Activated CD4-positive, alpha-beta memory T cell treated with anti-CD3 and anti-CD28 coated beads, Interleukin-2, amount 10 ng/mL, durations not matched to agents 7 days and 5 days (primary cell): ENCODE measurements around the gene CDH13. TPM values are rescaled to one million over a fixed set of nuclear protein-coding genes. Genes with fewer than 3 reads are reported as not detected.
A peak's percentile ranks its signal among the peaks of the same experiment; 100 is the strongest.

Experiments used
- CTCF ChIA-PET: fragments of 350-600 bp; sonication (Branson Sonifier 250); formaldehyde crosslinking; loops from one replicate; lab custom pipeline; 2021; ENCODE audit warnings: antibody characterized with exemption, inconsistent platforms; lab: Charles Lee
- POLR2A ChIA-PET: fragments of 350-600 bp; sonication (Branson Sonifier 250); formaldehyde crosslinking; loops from one replicate; lab custom pipeline; 2021; ENCODE audit warnings: antibody characterized with exemption; lab: Charles Lee
- DNase-seq: peaks from one replicate; pipeline ENCODE4 v3.0.0-alpha.2; 2020
- H3K27ac Mint-ChIP-seq: one replicate; pipeline ENCODE4 v1.8.0; 2021; ENCODE audit warnings: mild to moderate bottlenecking, mixed read lengths
- H3K27me3 Mint-ChIP-seq: one replicate; pipeline ENCODE4 v1.8.0; 2021; ENCODE audit warnings: mixed read lengths
- H3K36me3 Mint-ChIP-seq: one replicate; pipeline ENCODE4 v1.8.0; 2021; ENCODE audit warnings: low read depth, mixed read lengths
- H3K4me1 Mint-ChIP-seq: one replicate; pipeline ENCODE4 v1.8.0; 2021; ENCODE audit warnings: mixed read lengths
- H3K4me3 Mint-ChIP-seq: one replicate; pipeline ENCODE4 v1.8.0; 2021; ENCODE audit warnings: mild to moderate bottlenecking, mixed read lengths
- H3K9me3 Mint-ChIP-seq: one replicate; pipeline ENCODE4 v1.8.0; 2021; ENCODE audit warnings: mixed read lengths
- total RNA-seq, 2 experiments: library from RNA; stranded (reverse); gene quantifications; one replicate each; pipeline ENCODE4 v1.2.3, GENCODE V29; 2021

CDH13 gene
- total RNA-seq, 2 experiments from 2014 or later, result not detected

DNA sequence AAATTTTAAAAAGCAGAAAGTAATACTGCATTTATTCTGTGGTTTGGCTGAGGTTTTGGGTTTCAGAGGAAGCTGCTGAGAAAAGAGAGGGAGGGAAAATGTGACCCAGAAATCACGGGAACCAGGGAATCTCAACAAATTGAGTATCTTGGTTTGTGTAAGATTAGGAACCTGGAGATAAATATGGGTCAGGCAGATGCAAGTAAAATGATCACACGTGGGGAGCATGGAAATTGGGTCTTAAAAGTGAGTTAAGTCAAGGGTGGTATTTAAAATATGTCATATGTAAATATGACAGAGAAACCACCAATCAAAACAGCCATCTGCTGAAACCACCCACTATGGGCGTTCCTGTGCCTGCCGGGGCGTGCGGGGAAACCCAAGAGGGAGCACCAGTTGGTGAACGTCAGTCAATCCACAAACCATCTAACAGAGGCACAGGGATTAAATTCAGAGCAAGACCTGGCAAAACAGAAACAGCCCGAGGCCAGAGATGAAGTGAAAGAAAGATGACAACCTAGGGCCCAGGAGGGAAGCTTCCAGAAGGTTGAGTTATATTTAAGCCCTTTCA is 33.4 kb downstream of the CDH13 start:
- POLR2A ChIA-PET, result interaction anchor here (1.9 kb wide), 1 partner anchor 8 kb away, joined by 5 read pairs; no protein-coding TSS in a partner anchor
- CTCF ChIA-PET, result interaction anchor here (0.9 kb wide), 1 partner anchor 12 kb away, joined by 3 read pairs; no protein-coding TSS in a partner anchor
- peak; percentile 58 for DNase-seq
- Mint-ChIP-seq H3K27me3 (no peaks in the 10 kb centered on the region), H3K27ac (peak overlapping the region; percentile 26), H3K9me3 (peaks cover 2% of the 10 kb centered on the region), H3K4me1 (peaks cover 52% of the 10 kb centered on the region), H3K36me3 (peaks cover 5% of the 10 kb centered on the region), H3K4me3 (peak overlapping the region; percentile 5)

DNA sequence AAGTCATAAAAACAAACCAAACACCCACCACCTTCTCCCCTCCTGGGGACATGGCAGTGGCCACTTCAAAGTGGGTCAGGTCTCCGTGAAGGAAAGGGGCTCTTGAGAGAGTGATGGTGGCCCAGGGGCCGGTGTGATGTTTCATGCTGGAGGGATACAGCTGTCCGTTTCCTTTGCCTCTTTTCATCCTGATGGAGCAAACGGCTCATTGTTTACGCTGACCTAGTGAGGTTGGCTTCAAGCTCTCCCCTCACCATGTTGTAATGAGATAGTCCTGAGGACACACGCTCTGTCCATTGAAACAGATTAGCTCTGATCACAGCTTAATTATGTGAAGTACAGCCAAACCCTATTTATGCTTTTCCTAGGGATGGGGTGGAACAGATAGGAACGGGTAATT is 34.2 kb downstream of the CDH13 start:
- ChIA-PET POLR2A (interaction anchor here (0.6 to 1.9 kb wide), 2 partner anchors 8 to 825 kb away, joined by 3 to 5 read pairs; no protein-coding TSS in a partner anchor), CTCF (interaction anchor here (2.4 kb wide), 1 partner anchor 10 kb away, joined by 5 read pairs; no protein-coding TSS in a partner anchor)
- Mint-ChIP-seq H3K4me1 (peaks cover 46% of the 10 kb centered on the region), H3K36me3 (peaks cover 4% of the 10 kb centered on the region), H3K4me3 (no peak overlapping the region), H3K27me3 (peaks cover 3% of the 10 kb centered on the region), H3K9me3 (peaks cover 2% of the 10 kb centered on the region), H3K27ac (no peak overlapping the region)
- DNase-seq, result no peak

DNA sequence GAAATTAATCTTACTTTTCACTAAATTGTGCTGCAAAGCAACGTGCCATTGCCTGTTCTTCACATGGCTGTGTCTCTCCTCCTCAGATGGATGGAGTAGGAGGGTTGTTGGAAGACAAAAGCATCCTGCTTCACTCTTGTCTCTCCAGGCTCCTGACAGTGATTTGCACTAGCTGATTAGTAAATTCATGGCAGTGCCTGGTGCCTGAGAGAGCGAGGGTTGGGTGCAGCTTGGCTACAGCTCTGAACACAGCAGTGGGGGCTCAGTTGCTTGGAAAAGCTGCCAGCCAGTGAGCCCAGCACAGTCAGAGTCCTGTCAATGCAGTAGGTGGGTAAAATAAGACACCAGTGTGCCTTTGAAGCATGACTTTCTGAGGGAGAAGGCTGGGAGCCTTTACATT is 37.4 kb downstream of the CDH13 start:
- peaks cover 14% of the 10 kb centered on the region for H3K4me1 Mint-ChIP-seq
- H3K27ac Mint-ChIP-seq, result no peak overlapping the region
- peaks cover under 1% of the 10 kb centered on the region for H3K9me3 Mint-ChIP-seq
- peaks cover 3% of the 10 kb centered on the region for H3K27me3 Mint-ChIP-seq
- CTCF ChIA-PET, result no interaction called here
- no peak for DNase-seq
- H3K4me3 Mint-ChIP-seq, result no peak overlapping the region
- no peaks in the 10 kb centered on the region for H3K36me3 Mint-ChIP-seq
- POLR2A ChIA-PET, result interaction anchor here (1.3 kb wide), 1 partner anchor 8 kb away, joined by 4 read pairs; no protein-coding TSS in a partner anchor

DNA sequence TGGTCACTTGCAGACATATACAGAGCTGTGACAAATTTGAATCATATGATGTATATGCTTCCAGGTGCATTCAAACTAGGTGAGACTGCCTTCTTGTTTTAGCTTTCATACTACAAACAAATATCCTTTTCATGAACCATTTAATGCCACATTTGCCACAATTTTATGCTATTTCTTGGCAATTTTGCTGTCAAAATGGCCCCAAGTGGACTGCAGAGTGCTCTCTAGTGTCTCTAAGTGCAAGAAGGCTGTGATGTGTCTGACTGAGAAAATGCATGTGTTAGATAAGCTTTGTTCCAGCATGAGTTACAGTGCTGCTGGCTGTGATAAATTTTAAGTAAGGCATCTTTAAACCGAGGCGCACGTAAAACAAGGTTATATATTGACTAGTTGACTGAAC is 38.3 kb downstream of the CDH13 start:
- POLR2A ChIA-PET, result interaction anchor here (1.1 to 1.3 kb wide), 2 partner anchors 9 to 10 kb away, joined by 4 read pairs; no protein-coding TSS in a partner anchor
- Mint-ChIP-seq H3K9me3 (no peaks in the 10 kb centered on the region), H3K4me3 (no peak overlapping the region), H3K27me3 (peaks cover 3% of the 10 kb centered on the region), H3K27ac (no peak overlapping the region), H3K36me3 (no peaks in the 10 kb centered on the region), H3K4me1 (peaks cover 6% of the 10 kb centered on the region)
- no peak for DNase-seq
- CTCF ChIA-PET, result no interaction called here

DNA sequence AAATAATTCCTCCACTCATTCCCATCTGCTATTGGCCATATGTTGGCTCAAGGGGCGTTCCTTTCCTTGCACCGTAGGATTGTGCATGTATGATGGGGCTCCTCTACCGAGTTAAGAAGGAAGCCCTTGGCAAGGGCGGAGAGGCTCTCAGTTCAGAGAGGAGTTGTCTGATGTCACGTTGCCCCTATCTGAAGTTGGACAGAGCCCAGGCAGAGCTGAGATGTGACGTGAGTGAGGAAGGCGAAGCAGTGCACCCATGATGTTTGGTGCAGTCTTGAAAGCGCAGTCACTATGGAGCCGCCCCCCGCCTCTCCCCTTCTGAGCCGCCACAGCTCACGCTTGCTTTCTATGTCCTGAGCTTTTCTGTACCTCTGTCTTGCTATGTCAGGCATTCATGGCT is 40.7 kb downstream of the CDH13 start:
- Mint-ChIP-seq H3K9me3 (no peaks in the 10 kb centered on the region), H3K4me3 (no peak overlapping the region), H3K27ac (no peak overlapping the region), H3K4me1 (no peaks in the 10 kb centered on the region), H3K27me3 (peaks cover 3% of the 10 kb centered on the region), H3K36me3 (no peaks in the 10 kb centered on the region)
- ChIA-PET CTCF (no interaction called here), POLR2A (interaction anchor here (1.2 kb wide), 1 partner anchor 12 kb away, joined by 3 read pairs; no protein-coding TSS in a partner anchor)
- no peak for DNase-seq

DNA sequence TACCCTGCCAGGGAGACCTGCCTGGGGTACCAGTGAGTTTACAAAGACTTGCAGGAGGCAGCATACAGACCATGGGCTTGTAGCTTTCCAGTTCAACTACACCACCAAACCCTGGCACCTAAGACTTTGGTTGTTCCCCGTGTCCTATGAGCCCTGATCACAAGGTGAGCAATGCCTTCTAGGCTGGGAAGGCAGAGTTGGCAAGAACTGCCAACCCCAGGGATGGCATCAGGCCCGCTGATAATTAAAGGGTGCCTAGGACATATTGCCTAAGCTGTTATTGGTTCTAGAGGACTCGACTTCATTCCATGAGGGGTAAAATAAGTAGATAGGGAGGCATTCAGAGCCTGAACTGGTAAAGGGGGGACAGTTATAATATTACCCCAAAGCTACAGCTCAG is 41.3 kb downstream of the CDH13 start:
- H3K27me3 Mint-ChIP-seq, result peaks cover 3% of the 10 kb centered on the region
- H3K36me3 Mint-ChIP-seq, result no peaks in the 10 kb centered on the region
- no peaks in the 10 kb centered on the region for H3K4me1 Mint-ChIP-seq
- H3K9me3 Mint-ChIP-seq, result no peaks in the 10 kb centered on the region
- no peak for DNase-seq
- POLR2A ChIA-PET, result interaction anchor here (1.2 to 1.3 kb wide), 2 partner anchors 12 to 14 kb away, joined by 3 read pairs; no protein-coding TSS in a partner anchor
- H3K27ac Mint-ChIP-seq, result no peak overlapping the region
- CTCF ChIA-PET, result no interaction called here
- H3K4me3 Mint-ChIP-seq, result no peak overlapping the region

DNA sequence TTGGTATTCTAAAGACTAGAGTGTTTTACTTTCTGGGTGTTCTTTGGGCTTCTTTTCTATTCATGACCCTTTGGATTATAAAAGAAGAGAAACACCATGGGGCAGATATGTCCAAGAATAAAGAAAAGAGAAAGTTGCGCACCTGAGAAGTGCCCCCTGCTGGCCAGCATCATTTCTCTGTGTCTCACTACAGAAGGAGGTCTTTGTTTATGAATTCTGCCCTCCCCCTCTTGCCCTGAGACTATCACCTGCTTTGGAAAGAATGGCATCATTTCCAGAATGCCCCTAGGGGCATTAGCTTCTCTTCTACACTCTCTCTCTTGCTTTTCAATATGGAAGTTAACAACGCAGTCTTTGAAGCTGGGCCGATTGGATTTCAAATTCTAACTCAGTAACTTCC is 45.0 kb downstream of the CDH13 start:
- Mint-ChIP-seq H3K4me3 (no peak overlapping the region), H3K27ac (no peak overlapping the region), H3K27me3 (peaks cover 3% of the 10 kb centered on the region), H3K36me3 (no peaks in the 10 kb centered on the region), H3K9me3 (no peaks in the 10 kb centered on the region), H3K4me1 (no peaks in the 10 kb centered on the region)
- POLR2A ChIA-PET, result interaction anchor here (0.9 kb wide), 1 partner anchor 16 kb away, joined by 5 read pairs; no protein-coding TSS in a partner anchor
- CTCF ChIA-PET, result interaction anchor here (0.6 to 3.2 kb wide), 11 partner anchors 10 to 54 kb away, joined by 3 to 20 read pairs (median 6); no protein-coding TSS in a partner anchor
- peak; percentile 41 for DNase-seq

DNA sequence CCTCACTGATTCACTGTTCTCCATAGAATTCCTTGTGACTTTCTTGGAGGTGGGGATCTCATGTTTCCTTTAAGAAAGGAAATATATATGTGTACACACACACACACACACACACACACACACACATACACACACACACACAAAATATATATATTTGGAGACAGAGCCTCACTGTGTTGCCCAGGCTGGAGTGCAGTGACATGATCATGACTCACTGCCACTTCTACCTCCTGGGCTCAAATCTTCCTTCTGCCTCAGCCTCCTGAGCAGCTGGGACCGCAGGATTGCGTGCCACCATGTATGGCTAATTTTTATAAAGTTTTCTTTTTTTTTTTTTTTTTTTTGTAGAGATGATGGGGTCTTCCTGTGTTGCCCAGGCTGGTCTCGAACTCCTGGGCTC is 45.9 kb downstream of the CDH13 start:
- H3K9me3 Mint-ChIP-seq, result no peaks in the 10 kb centered on the region
- H3K4me1 Mint-ChIP-seq, result no peaks in the 10 kb centered on the region
- DNase-seq, result no peak
- peaks cover 6% of the 10 kb centered on the region for H3K27me3 Mint-ChIP-seq
- H3K36me3 Mint-ChIP-seq, result no peaks in the 10 kb centered on the region
- ChIA-PET CTCF (interaction anchor here (0.7 to 3.2 kb wide), 5 partner anchors 13 to 33 kb away, joined by 3 to 20 read pairs (median 9); no protein-coding TSS in a partner anchor), POLR2A (interaction anchor here (0.9 kb wide), 1 partner anchor 17 kb away, joined by 5 read pairs; no protein-coding TSS in a partner anchor)
- no peak overlapping the region for H3K4me3 Mint-ChIP-seq
- no peak overlapping the region for H3K27ac Mint-ChIP-seq

DNA sequence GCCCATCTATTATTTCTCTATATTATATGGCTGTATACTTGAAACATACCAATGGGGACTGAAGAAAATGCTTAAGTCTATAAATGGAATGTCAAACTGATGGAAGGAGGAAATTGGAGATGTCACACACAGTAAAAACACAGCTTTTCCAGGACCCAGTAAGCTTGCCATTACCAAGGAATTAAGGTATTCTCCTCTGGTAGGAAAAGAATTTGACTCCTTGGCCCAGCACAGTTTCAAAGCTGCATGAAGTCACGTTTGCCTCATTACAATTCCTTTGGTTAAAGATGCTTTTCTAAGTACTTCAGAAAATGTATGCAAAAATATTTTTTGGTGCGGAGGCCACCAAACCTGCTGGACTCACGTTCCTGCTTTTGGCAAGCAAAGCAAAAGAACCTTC is 48.5 kb downstream of the CDH13 start:
- no peaks in the 10 kb centered on the region for H3K9me3 Mint-ChIP-seq
- no peak for DNase-seq
- no peaks in the 10 kb centered on the region for H3K4me1 Mint-ChIP-seq
- H3K4me3 Mint-ChIP-seq, result no peak overlapping the region
- peaks cover 8% of the 10 kb centered on the region for H3K27me3 Mint-ChIP-seq
- H3K27ac Mint-ChIP-seq, result no peak overlapping the region
- no peaks in the 10 kb centered on the region for H3K36me3 Mint-ChIP-seq
- POLR2A ChIA-PET, result interaction anchor here (1.1 kb wide), 1 partner anchor 20 kb away, joined by 3 read pairs; no protein-coding TSS in a partner anchor
- CTCF ChIA-PET, result interaction anchor here (1.6 kb wide), 1 partner anchor 34 kb away, joined by 6 read pairs; no protein-coding TSS in a partner anchor

DNA sequence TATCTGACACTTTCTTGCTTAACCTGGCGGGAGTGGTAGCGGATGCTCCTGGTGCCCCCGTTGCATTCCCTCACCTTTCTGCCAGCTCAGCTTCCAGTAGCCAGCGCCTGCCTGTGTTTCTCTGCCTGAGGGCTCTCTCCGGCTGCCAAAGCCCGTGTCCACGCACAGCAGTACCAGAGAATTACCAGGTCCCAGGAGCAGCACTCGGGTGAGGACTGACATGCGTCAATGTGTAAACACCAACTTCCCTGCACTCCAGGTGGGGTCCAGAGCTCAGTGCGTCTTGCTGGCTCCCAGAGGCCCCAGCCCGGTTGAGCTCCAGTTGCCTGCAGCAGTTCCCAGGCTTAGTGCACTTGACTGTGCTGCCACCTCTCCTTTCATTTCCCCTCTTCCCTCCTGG is 54.8 kb downstream of the CDH13 start:
- H3K9me3 Mint-ChIP-seq, result no peaks in the 10 kb centered on the region
- peaks cover 5% of the 10 kb centered on the region for H3K27me3 Mint-ChIP-seq
- ChIA-PET POLR2A (no interaction called here), CTCF (no interaction called here)
- DNase-seq, result no peak
- H3K4me3 Mint-ChIP-seq, result no peak overlapping the region
- no peaks in the 10 kb centered on the region for H3K36me3 Mint-ChIP-seq
- no peaks in the 10 kb centered on the region for H3K4me1 Mint-ChIP-seq
- H3K27ac Mint-ChIP-seq, result no peak overlapping the region

DNA sequence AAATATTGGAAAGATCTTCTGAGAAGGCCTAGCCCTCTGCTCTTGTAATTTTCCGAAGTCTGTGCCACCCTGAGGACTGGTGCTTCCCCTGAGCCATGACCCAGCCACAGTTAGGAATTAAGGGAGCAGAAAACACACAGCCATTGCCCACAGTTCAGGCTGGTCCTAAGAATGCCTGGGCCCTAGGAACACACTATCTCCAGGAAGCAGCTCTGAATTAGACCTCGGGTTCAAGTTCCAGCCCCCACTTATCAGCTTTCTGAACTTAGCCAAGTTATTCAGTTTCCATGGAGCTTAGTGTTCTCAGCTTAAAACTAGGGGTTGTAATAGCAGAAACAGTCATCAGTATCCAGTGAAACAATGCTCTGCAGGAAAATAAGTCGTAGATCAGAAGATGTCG is 56.0 kb downstream of the CDH13 start:
- H3K27me3 Mint-ChIP-seq, result peaks cover under 1% of the 10 kb centered on the region
- DNase-seq, result no peak
- H3K9me3 Mint-ChIP-seq, result no peaks in the 10 kb centered on the region
- no peak overlapping the region for H3K27ac Mint-ChIP-seq
- ChIA-PET POLR2A (interaction anchor here (0.5 to 0.9 kb wide), 2 partner anchors 11 to 68 kb away, joined by 3 read pairs; no protein-coding TSS in a partner anchor), CTCF (no interaction called here)
- H3K4me3 Mint-ChIP-seq, result no peak overlapping the region
- no peaks in the 10 kb centered on the region for H3K36me3 Mint-ChIP-seq
- no peaks in the 10 kb centered on the region for H3K4me1 Mint-ChIP-seq

DNA sequence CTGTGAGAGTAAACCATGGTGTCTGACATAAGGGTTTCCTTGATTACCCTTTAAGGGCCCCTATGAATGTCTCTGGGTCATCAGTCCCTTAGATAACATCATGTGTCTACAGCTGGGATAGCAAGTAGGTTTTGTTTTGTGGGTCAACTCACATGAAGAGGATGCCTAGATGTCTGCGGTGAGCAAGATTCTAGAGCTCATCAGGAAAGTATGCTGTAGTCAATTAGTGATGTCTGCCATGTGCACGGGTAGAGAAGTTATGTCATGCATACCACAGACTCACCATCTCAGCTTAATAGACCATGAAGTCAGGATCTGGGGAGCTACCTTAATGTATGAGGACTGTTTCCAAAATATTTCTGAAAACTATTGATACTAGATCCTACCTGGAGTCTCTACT is 57.5 kb downstream of the CDH13 start:
- ChIA-PET CTCF (interaction anchor here (1.6 kb wide), 1 partner anchor 43 kb away, joined by 3 read pairs; no protein-coding TSS in a partner anchor), POLR2A (no interaction called here)
- DNase-seq, result no peak
- H3K27ac Mint-ChIP-seq, result no peak overlapping the region
- no peaks in the 10 kb centered on the region for H3K9me3 Mint-ChIP-seq
- H3K36me3 Mint-ChIP-seq, result no peaks in the 10 kb centered on the region
- no peaks in the 10 kb centered on the region for H3K4me1 Mint-ChIP-seq
- no peaks in the 10 kb centered on the region for H3K27me3 Mint-ChIP-seq
- H3K4me3 Mint-ChIP-seq, result no peak overlapping the region

DNA sequence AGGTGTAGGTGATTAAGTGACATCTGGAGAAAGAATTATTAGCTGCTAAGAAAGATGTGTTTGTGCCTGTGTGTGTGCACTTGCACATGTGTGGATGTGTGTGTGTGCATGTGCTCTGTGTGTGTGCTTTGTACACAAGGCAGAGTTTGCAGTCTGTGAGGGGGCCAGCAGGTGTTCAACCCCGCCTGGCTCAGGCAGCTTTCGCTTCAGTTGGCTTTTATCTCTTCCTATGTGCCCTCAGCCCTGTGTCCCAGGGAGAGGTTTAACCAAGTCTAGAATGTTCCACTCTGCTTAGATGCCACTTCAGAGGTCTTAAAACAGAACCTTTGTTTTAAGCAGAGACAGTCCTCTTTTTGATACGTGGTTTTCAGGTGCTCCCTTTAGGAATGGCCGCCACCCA is 58.8 kb downstream of the CDH13 start:
- Mint-ChIP-seq H3K4me3 (no peak overlapping the region), H3K27ac (no peak overlapping the region), H3K27me3 (no peaks in the 10 kb centered on the region), H3K9me3 (no peaks in the 10 kb centered on the region), H3K36me3 (no peaks in the 10 kb centered on the region), H3K4me1 (no peaks in the 10 kb centered on the region)
- POLR2A ChIA-PET, result interaction anchor here (1.1 kb wide), 1 partner anchor 30 kb away, joined by 4 read pairs; no protein-coding TSS in a partner anchor
- DNase-seq, result no peak
- CTCF ChIA-PET, result no interaction called here
